ENCODE results near the gene TRIM60. TPM values are rescaled to one million over a fixed set of nuclear protein-coding genes. Genes with fewer than 3 reads are reported as not detected.
"Not testable (repeated sequence)": the region's sequence is repeated elsewhere in the genome, so short reads cannot be mapped to it uniquely, and the experiment has no call there.

Gene TRIM60
- total RNA-seq, 4 donors from 2014 or later = not detected

DNA sequence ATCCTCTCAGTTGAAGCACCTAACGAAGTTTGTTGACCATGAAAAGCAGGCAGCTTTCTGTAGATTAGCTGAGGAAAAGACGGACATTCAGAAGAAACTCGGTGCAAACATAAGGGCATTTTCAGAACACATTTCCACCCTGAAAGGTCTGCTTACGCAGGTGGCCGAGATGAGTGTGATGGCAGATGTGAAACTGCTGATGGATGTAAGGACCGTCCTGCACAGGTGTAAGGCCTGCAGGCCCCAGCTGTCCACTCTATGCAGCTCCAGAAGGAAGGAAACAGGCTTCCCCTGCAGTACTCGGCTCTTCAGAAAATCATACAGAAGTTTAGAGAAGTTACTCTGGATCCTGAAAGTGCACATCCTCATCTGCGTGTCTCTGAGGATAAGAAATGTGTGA is 20.8 kb upstream of the TRIM60 start:
- Histone ChIP-seq H3K27ac (no peak overlapping the region), H3K4me1 (no peaks in the 10 kb centered on the region), H3K27me3 (no peaks in the 10 kb centered on the region), H3K9me3 (no peaks in the 10 kb centered on the region), H3K36me3 (no peaks in the 10 kb centered on the region), H3K4me3 (replicated peaks in 1 of 3) (no peak overlapping the region)
- intact Hi-C loops (cut with DNase I) = no loop called here
- no peak for DNase-seq
- WGBS, 2 donors = 84 to 91% methylated on average over 8 of the region's 8 CpGs
- TF ChIP-seq POLR2A (IDR thresholded peaks at IDR 0.05) = no peak
- TF ChIP-seq, protein P1, sequence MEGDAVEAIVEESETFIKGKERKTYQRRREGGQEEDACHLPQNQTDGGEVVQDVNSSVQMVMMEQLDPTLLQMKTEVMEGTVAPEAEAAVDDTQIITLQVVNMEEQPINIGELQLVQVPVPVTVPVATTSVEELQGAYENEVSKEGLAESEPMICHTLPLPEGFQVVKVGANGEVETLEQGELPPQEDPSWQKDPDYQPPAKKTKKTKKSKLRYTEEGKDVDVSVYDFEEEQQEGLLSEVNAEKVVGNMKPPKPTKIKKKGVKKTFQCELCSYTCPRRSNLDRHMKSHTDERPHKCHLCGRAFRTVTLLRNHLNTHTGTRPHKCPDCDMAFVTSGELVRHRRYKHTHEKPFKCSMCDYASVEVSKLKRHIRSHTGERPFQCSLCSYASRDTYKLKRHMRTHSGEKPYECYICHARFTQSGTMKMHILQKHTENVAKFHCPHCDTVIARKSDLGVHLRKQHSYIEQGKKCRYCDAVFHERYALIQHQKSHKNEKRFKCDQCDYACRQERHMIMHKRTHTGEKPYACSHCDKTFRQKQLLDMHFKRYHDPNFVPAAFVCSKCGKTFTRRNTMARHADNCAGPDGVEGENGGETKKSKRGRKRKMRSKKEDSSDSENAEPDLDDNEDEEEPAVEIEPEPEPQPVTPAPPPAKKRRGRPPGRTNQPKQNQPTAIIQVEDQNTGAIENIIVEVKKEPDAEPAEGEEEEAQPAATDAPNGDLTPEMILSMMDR (IDR thresholded peaks at IDR 0.05) = no peak

DNA sequence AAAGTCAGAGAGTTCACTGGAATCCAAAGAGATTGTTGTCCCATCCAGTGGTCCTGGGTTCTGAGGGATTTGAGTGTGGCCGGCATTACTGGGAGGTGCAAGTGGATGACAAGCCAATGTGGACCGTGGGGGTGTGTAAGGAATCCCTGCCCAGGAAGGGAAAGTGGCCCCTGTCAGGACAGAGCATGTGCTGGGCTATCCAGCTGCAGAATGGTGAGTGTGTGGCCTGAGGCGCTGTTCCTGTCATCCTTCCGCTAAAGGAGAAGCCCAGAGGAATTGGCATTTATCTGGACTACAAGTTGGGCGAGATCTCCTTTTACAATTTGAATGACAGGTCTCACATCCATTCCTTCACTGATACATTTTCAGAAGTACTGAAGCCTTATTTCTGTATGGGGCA is 20.4 kb upstream of the TRIM60 start:
- Histone ChIP-seq H3K27me3 (no peaks in the 10 kb centered on the region), H3K4me1 (no peaks in the 10 kb centered on the region), H3K4me3 (replicated peaks in 1 of 3) (no peak overlapping the region), H3K9me3 (no peaks in the 10 kb centered on the region), H3K27ac (no peak overlapping the region), H3K36me3 (no peaks in the 10 kb centered on the region)
- TF ChIP-seq, protein P1 (IDR thresholded peaks at IDR 0.05) = no peak
- TF ChIP-seq POLR2A (IDR thresholded peaks at IDR 0.05) = no peak
- 81 to 88% methylated on average over 5 of the region's 5 CpGs for WGBS, 2 donors
- intact Hi-C loops (cut with DNase I) = no loop called here
- no peak for DNase-seq

DNA sequence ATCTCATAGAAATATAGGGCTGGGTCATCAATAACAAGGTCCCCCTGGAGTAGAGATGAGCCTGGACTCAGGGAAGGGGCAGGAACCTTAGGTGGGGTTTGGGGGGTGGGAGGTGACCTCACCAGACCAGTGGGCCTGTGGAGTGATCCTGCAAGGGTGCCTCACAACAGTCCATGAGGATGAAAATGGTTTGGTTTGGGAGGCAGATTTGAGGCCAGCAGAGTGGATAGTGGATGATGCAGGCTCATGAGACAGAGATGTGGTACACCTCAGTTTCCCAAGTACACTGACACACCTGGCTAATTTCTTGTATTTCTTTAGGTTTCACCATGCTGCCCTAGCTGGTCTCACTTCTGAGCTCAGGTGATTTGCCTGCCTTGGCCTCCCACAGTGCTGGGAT is 18.1 kb upstream of the TRIM60 start:
- no peak for DNase-seq
- Histone ChIP-seq H3K36me3 (no peaks in the 10 kb centered on the region), H3K9me3 (no peaks in the 10 kb centered on the region), H3K27ac (no peak overlapping the region), H3K4me1 (no peaks in the 10 kb centered on the region), H3K27me3 (no peaks in the 10 kb centered on the region), H3K4me3 (replicated peaks in 1 of 3) (no peak overlapping the region)
- intact Hi-C loops (cut with DNase I) = no loop called here
- TF ChIP-seq, protein P1 (IDR thresholded peaks at IDR 0.05) = no peak
- no peak for TF ChIP-seq POLR2A (IDR thresholded peaks at IDR 0.05)

DNA sequence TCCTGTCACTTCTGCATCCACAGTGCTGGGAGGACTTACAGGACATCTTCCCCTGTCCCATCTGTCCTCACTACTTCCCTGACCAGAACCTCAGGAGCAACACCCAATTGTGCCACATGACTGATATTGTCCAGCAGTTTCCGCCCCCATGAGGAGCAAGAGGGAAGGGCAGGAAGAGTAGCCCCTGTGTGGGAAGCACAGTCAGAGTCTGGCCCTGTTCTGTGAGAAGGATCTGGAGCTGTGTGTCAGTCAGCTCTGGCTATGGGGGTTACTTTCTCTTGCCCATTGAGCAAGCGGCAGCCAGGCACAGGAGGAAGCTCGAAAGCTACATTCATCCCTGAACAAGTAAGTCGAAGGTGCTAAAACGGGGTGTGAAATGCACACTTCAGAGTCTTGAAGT is 14.8 kb upstream of the TRIM60 start:
- Histone ChIP-seq H3K4me1 (no peaks in the 10 kb centered on the region), H3K27me3 (no peaks in the 10 kb centered on the region), H3K9me3 (no peaks in the 10 kb centered on the region), H3K4me3 (replicated peaks in 1 of 3) (no peak overlapping the region), H3K36me3 (no peaks in the 10 kb centered on the region), H3K27ac (no peak overlapping the region)
- intact Hi-C loops (cut with DNase I) = no loop called here
- DNase-seq = no peak
- 59 to 68% methylated on average over 5 of the region's 5 CpGs for WGBS, 2 donors
- TF ChIP-seq, protein P1 (IDR thresholded peaks at IDR 0.05) = no peak
- TF ChIP-seq POLR2A (IDR thresholded peaks at IDR 0.05) = no peak

DNA sequence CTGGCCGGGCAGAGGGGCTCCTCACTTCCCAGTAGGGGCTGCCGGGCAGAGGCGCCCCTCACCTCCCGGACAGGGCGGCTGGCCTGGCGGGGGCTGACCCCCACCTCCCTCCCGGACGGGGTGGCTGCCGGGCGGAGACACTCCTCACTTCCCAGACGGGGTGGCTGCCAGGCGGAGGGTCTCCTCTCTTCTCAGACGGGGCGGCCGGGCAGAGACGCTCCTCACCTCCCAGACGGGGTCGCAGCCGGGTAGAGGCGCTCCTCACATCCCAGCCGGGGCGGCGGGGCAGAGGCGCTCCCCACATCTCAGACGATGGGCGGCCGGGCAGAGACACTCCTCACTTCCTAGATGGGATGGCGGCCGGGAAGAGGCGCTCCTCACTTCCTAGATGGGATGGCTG is 11.8 kb upstream of the TRIM60 start:
- H3K9me3 ChIP-seq; H3K4me1 ChIP-seq; H3K27ac ChIP-seq; H3K4me3 ChIP-seq (replicated peaks in 1 of 3); DNase-seq; H3K36me3 ChIP-seq; H3K27me3 ChIP-seq; intact Hi-C loops (cut with DNase I): not testable (repeated sequence)
- 90% methylated on average over 2 of the region's 30 CpGs; no CpG with 5 or more reads in 1 of the 2 donors for WGBS, 2 donors

DNA sequence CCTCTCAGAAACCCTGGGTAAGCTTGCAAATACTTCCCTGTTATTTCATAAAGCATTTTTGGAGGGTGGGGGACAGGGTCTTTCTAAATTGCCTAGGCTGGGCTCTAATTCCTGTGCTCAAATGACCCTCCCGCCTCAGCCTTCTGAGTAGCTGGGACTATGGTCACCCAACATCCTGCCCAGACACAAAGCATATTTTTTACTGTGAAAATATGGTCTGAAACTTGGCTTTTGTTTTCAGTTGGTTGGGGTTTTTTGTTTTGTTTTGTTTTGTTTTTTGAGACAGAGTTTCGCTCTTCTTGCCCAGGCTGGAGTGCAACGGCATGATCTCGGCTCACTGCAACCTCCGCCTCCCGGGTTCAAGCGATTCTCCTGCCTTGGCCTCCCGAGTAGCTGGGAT is 6.0 kb upstream of the TRIM60 start:
- H3K27me3 ChIP-seq; H3K4me3 ChIP-seq (replicated peaks in 1 of 3); H3K27ac ChIP-seq; H3K36me3 ChIP-seq; intact Hi-C loops (cut with DNase I); H3K9me3 ChIP-seq; H3K4me1 ChIP-seq; DNase-seq: not testable (repeated sequence)
- 94 to 97% methylated on average over 8 of the region's 8 CpGs for WGBS, 2 donors
